NCI-H2171 treated with DMSO at 0.1 percent for 48 hours (cell line): Measurements from ENCODE around the gene ABCG1.

Source experiments
- DNase-seq: peaks from one replicate; lab custom pipeline; 2025; lab: John Stamatoyannopoulos, UW

ABCG1 gene

DNA sequence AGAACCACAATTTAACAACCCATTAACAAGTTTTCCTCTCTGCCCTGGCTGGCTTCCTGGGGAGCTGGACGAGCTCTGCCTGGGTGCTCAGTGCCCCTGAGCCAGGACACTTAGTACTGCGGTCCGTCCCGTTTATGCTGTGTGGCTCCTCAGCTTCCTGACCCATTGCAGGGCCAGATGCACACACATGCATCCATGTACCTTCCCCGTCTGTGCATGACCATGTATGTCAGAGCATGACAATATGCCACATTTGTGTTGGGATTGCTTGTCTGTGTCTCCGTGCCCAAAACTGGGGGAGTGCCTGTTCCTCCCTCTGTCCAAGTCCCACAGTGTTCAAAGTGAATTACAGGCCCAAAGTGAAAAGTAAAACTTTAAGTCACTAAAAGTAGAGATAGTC is 106.0 kb downstream of the ABCG1 start:
- no peak for DNase-seq

DNA sequence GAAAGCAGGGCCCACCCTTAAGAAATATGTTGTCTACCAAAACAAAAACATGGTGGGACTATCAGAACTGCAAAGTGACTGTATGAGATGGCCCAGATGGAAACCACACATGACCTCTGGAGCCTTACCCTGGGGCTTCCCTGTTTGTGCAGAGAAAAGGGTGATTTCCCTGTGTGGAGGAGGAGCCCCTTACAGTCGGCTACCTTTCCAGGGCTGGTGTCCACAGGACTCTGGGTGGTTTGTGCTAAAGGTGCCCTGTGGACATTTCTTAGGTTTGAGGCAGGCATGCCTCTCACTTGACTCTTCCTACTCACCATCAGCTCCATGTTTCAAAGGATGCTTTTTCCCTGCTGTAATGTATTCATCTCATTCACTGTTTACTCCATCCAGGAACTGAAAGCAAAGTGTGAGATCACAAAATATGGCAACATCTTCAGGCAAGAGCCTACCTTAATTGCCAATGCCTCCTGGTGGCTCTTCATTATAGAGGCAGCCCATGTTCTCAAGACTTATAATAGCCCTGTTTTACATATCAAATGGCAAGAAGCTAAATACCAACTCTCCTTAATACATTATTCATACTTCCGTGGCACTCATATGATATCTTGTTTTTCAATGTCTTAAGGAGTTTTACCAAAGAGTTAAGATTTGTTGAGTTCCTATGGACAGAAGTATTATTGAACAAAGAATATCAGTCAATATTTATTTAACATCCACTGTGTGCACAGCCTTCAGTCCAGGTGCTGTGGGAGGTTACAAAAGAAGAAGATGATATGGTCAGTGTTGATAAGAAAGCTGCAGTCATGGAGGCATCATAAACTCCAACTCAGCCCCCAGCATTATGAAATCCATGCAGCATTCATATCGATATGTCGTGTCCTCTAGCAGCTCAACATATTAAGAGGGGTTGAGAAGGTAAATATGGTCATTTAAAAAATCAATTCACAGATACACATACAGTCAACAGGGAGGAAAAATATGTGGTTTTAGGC is 111.7 kb downstream of the ABCG1 start:
- DNase-seq: no peak

- DNase-seq: no peak
Observed at GRCh38 chr21:42331660-42332059, 112.7 kb downstream of the ABCG1 start.

DNA sequence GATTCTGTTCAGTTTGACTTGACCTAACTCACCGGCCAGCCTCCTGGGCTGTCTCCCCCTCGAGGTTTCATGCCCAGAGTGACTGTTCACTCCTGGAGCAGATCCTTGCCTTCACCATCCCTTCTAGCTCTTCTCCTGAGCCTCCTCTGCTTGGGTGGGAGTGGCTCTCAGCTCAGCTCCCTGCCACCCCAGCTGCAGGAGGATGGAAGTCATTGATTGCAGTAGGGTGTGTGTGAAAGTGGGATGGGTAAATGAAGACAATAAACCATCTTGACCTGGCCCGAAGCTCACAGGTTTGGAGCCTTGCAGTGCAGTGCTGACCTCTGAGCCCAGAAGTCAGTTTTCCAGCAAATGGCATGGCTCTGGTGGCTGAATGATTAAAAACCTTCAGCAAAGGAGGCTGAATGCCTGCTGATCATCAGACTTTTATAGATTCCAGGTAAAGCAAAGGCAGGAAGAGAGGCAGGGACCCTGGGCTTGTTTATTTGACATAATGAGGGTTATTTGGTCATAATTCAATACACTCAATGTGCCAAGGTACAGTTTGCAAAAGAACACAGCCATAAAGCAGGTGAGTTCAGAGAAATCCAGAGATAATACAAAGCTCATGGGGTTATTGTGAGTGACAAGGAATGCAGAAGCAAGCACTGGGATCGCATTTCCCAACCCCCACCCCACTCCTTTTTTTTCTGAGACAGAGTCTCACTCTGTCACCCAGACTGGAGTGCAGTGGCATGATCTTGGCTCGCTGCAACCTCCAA is 113.8 kb downstream of the ABCG1 start:
- no peak for DNase-seq

GRCh38 chr21:42336054-42336453 is 117.1 kb downstream of the ABCG1 start:
- DNase-seq: no peak

- DNase-seq: no peak
Observed at GRCh38 chr21:42337276-42337675, 118.3 kb downstream of the ABCG1 start.

DNA sequence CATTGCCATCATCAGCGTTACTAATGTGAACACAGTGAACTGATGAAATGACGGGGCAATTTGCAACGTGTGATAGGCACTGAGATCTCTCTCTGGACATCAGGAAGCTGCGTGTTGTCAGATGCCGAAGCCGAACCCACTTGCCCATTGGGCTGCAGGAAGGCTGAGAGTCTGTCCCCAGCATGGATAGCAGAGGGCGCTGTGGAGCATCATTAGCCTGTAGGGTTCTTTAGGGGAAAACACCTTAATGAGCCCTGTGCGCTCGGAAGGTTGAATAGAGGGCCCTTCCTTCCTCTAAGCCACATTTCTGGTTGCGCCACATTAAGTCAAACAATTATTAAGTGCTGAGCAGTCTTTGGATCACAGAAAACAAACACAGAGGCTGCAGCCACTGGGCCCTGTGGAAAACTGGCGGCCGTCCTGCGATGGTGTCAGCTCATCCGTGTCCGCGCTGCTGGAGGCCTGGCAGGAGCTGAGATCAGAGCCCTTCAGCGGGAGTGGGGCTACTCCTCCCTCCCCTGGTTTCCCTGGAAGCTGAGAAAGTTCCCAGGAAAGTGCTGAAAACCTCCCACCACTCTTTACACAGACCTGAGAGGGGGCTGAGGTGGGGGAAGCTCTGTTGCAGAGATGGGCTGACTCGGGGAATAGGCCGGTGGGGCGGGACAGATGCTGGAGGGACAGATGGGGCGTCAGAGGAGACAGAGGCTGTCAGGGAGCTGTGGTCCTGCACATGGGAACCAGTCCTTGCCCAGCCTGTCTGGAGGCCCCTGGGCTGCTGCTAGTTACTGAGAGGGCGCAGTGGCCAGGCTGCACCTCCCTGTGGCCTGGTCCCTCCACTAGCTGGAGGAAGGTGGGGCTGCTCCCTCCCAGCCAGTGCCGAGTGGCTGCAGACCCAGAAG is 119.1 kb downstream of the ABCG1 start:
- DNase-seq: peak; percentile 23

- no peak for DNase-seq
Observed at GRCh38 chr21:42338729-42339715, 120.1 kb downstream of the ABCG1 start.

- DNase-seq: peak; percentile 43
Observed at GRCh38 chr21:42340187-42341050, 121.5 kb downstream of the ABCG1 start.

DNA sequence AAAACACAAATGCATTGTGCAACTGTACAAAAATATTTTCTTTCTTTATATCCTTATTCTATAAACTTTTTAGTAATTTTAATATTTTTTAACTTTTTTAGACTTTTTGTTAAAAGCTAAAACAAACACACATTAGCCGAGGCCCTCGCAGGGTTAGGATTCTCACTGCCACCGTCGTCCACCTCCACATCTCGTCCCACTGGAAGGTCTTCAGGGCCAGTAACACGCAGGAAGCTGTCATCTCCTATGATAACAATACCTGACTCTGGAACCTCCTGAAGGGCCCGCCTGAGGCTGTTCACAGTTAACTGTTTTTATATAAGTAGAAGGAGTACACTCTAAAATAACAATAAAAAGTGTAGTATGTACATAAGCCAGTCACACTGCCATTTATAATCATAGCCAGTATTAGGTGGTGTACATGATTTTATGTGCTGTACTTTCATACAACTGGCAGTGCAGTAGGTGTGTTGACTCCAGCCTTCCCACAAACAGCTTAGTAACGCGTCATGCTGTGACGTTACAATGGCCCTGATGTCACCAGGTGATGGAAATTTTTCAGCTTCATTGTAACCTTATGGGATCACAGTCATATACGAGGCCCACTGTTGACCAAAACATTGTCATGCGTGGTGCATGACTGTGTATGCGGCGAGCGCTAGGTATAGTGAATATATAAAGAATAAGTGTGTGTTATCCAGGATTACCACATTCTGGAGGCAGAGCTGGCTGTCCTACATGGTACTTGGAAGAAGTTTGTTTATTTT is 123.0 kb downstream of the ABCG1 start:
- DNase-seq: no peak

DNA sequence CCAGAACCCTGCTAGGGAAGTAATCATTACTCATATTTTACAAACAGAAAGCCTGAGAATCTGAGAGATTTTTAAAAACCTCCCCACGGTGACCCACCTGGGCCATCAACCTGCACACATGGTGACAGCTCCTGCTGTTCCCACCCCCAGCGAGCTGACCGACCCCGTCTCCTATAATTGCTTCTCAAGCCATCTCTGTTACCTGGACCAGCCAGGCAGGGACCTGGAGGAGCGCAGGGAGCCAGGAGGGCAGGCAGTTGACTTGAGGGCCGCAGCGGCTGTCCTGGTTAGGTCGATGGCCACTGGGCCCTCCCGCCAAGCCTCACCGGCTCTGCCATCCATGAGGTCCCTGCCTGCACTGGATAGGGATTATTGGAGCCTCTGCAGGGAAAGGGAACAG is 124.2 kb downstream of the ABCG1 start:
- DNase-seq: no peak

DNA sequence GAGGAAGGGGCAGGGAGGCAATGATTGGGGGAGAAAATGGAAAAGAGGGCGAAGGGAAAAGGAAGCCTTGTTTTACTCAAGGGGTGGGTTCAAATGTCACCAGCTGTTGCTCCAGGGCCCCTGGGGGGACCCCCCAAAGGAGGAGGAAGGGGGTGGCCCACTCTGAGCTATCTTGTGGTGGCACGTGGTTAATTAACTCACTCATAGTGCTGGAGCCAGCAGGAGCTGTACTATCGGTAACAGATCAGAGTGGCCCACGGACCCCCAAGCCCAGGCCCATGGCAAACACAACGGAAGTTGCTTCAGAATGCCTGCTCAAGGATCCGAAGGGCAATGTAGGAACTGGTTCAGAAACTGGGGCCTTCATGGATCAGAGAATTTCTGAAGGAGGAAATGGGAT is 124.6 kb downstream of the ABCG1 start:
- DNase-seq: no peak

DNA sequence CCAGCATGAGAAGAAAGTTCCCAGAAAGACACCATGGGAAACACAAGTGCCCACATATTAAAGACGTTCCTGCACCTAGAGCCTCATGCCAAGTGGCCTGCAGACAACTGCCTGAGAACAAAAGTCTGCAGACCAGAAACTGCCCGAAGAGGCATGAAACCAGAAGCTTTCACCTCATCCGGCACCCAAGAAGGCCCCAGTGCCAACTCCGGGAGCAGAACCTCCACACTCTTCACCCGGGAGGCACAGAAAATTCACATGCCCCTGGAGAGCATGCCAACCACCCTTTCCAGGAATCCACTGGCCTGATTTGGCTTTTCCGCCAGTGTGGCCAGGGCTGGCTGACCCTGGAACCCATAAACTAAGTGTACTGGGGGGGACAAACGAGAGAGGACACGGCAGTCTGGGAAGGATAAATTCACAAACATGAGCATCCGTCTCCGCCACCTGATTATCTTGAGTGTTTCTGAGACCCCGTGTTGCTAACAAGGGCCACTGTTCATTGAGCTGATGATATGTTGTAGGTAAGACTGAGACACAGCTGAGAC is 125.1 kb downstream of the ABCG1 start:
- no peak for DNase-seq

- no peak for DNase-seq
Observed at GRCh38 chr21:42344631-42345030, 125.7 kb downstream of the ABCG1 start.

DNA sequence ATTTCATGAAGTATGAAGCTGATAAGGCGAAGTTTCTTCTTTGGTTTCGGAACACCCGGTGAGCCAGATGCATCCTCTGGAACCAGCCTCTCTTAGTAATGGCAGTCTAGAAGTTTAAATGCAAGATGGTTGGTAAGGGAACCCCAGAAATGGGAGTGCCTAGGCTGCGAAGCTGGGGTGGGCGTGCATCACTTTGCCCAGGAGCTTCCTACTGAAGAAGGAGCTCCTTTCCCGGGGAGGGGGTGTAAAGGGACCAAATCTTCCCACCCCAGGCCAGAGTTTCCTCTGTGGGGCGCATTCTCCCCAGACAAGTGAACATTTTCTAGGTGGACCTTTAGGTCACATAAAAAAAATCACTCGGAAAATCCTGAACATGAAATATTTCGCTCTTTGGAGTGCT is 127.5 kb downstream of the ABCG1 start:
- no peak for DNase-seq
